Esophagus squamous epithelium (tissue), 5 donors: Measurements from ENCODE around the gene MCAM. TPM values are rescaled to one million over a fixed set of nuclear protein-coding genes. Genes with fewer than 3 reads are reported as not detected.
A peak's percentile ranks its signal among the peaks of the same experiment; 100 is the strongest.

Experiments
- DNase-seq: peaks from one replicate; lab custom pipeline; 2025; lab: John Stamatoyannopoulos, UW
- H3K27ac ChIP-seq, 4 donors: fragments of 200-600 bp; sonication (generic); one replicate each; pipeline ENCODE4 v1.5.1; 2016 to 2019; ENCODE audit warnings: mild to moderate bottlenecking in 1 of 4
- H3K27me3 ChIP-seq, 4 donors: fragments of 200-600 bp; sonication (generic); 1 replicate in 3 of 4; 2 replicates in 1 of 4; pipeline versions ENCODE4 v1.5.1 to v1.6.0; 2017 to 2021; ENCODE audit warnings: antibody characterized with exemption in 1 of 4
- H3K36me3 ChIP-seq, 3 donors: fragments of 200-600 bp; sonication (generic); one replicate each; pipeline ENCODE4 v1.5.1; 2016 to 2019
- H3K4me1 ChIP-seq, 3 donors: fragments of 200-600 bp; sonication (generic); one replicate each; pipeline ENCODE4 v1.5.1; 2017 to 2019
- H3K4me3 ChIP-seq, 4 donors: fragments of 200-600 bp; sonication (generic); 1 replicate in 3 of 4; 2 replicates in 1 of 4; pipeline ENCODE4 v1.5.1; 2016 to 2019; ENCODE audit warnings: mild to moderate bottlenecking in 2 of 4, moderate library complexity in 1 of 4
- H3K9me3 ChIP-seq, 3 donors: fragments of 200-600 bp; sonication (generic); one replicate each; pipeline ENCODE4 v1.5.1; 2016 to 2019
- CTCF ChIP-seq, 6 experiments: fragments of 450-650 bp in 4 of 6; fragments of 200-600 bp in 2 of 6; sonication (generic) in 2 of 6; IDR thresholded peaks; one replicate each; pipeline ENCODE4 v1.5.1; 2016 to 2019; ENCODE audit warnings: antibody characterized with exemption in 6 of 6, mild to moderate bottlenecking in 4 of 6, moderate library complexity in 4 of 6
- POLR2A ChIP-seq, 4 donors: fragments of 450-650 bp; IDR thresholded peaks; one replicate each; pipeline ENCODE4 v1.6.1; 2017; ENCODE audit warnings: antibody characterized with exemption in 4 of 4, mild to moderate bottlenecking in 4 of 4, moderate library complexity in 3 of 4
- WGBS, 2 donors: methylation state at CpG; one replicate each; pipeline ENCODE4 v1.1.5; 2018; 5-methylcytosine and 5-hydroxymethylcytosine counted together
- intact Hi-C: fragments of 100-400 bp; cut with DNase I; formaldehyde crosslinking; loops from one replicate; pipeline ENCODE4 v1.15.0; 2022
- total RNA-seq, 4 donors: library from RNA; depleted of rRNA; stranded (reverse); fragments of >200 nt; gene quantifications; one replicate each; pipeline ENCODE4 v1.1.0, GENCODE V29; 2016
- donor health status: DM: yes; HTN: yes; CAD: no.

MCAM gene
- total RNA-seq, 4 donors from 2014 or later: 20.8 to 169 (median 80.9) TPM

DNA sequence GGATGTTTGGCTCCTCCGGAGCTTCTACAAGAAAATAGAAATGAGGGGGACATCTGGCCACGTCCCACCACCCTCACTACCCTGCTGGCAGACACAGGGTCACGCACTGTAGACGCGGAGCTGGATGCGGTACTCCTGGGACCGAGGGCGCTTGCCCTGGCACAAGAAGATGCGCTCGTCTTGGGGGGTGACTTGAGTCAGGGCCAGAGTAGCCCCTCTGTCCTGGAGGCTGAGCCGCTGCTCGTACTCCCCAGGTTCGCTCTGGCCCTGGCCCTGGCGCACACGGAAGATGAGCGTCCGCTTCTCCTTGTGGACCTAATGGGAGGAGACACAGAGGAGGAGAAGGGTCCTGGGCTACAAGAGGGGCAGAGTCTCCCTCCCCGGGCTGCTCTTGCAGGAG, 2.2 kb downstream of the MCAM start:
- intact Hi-C loops: no loop called here
- H3K36me3 ChIP-seq: peaks cover 0 to 20% (median 4%) of the 10 kb centered on the region in 3 donors
- no peaks in the 10 kb centered on the region for H3K9me3 ChIP-seq
- no peak for DNase-seq
- TF ChIP-seq POLR2A (IDR thresholded peaks at IDR 0.05): no peak
- no peak for TF ChIP-seq CTCF (IDR thresholded peaks at IDR 0.05)
- WGBS, 2 donors: 79% methylated on average over 13 of the region's 18 CpGs; no CpG with 5 or more reads in 1 of the 2 donors
- peaks cover 49 to 83% (median 55%) of the 10 kb centered on the region in 3 donors for H3K4me1 ChIP-seq
- H3K27ac ChIP-seq: peak overlapping the region; percentile 81 to 94 (median 90)
- H3K27me3 ChIP-seq: peaks cover 0 to 47% (median 3%) of the 10 kb centered on the region in 4 donors
- H3K4me3 ChIP-seq: peak overlapping the region; percentile 48 to 82 (median 56)

DNA sequence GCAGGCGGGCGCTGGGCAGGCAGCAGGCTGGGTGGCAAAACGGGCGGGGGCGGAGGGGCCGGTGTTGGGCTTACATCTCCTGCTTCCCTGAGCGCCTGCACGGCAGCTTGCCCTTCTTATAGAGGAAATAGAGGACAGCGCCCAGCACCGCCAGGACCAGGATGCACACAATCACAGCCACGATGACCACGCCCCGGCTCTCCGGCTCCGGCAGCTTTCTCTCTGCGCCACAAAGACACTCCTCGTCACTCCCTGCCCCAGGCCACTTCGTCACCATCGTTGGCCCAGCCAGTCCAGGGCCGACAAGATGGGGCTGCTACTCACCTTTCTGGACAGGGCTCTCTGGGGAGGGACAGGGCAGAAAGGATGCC, 6.3 kb downstream of the MCAM start:
- H3K4me1 ChIP-seq: peaks cover 13 to 66% (median 31%) of the 10 kb centered on the region in 3 donors

DNA sequence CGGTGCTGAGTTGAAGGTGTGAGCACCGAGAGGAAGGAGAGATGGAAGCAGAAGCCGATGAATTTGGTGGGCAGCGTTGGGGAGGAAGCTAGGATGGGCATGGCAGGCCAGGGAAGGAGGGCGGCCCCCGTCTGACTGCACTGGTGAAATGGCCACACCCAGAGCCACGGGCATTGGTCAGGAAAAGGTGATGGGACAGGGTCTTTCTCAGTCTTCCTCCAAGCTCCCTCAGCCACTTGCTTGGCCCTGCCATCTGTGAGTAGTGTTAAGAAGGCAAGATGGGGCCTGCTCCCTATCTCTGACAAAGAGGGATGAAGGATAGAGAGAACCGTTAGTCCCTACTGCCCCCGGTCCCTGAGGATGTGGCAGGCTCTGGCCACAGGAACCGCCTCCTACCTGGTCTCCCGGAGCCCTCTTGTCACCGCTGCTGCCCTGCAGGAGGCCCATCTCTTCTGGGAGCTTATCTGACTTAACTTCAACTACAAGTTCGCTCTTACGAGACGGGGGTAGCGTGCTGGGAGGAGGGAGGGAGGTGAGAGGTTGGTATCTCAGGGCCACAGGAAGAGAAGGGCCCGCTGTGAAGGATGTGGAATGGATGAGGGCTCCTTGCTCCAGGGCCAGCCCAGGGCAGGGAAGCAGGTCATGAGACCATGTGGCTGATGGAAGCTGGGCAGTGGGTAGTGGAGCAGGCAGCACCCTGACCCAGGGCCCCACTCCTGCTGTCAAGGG, 6.8 kb downstream of the MCAM start:
- peaks cover 0 to 8% (median 0%) of the 10 kb centered on the region in 4 donors for H3K27me3 ChIP-seq
- DNase-seq: no peak
- WGBS, 2 donors: 77 to 80% methylated on average over 8 to 15 of the region's 17 CpGs
- H3K36me3 ChIP-seq: peaks cover 0 to 59% (median 4%) of the 10 kb centered on the region in 3 donors
- peaks cover 9 to 63% (median 25%) of the 10 kb centered on the region in 3 donors for H3K4me1 ChIP-seq
- no peak overlapping the region for H3K4me3 ChIP-seq
- no peaks in the 10 kb centered on the region for H3K9me3 ChIP-seq
- intact Hi-C loops: no loop called here
- H3K27ac ChIP-seq: peak overlapping the region in 3 of 4 donors; percentile 39 to 88 (median 62)
- no peak for TF ChIP-seq POLR2A (IDR thresholded peaks at IDR 0.05)
- TF ChIP-seq CTCF (IDR thresholded peaks at IDR 0.05): no peak

More for the DNA sequence above, 6.3 kb downstream of the MCAM start:
- H3K27me3 ChIP-seq: peaks cover 0 to 14% (median 0%) of the 10 kb centered on the region in 4 donors
- H3K27ac ChIP-seq: peak overlapping the region in 3 of 4 donors; percentile 62 to 91 (median 88)
- no peak for DNase-seq
- peaks cover 0 to 56% (median 4%) of the 10 kb centered on the region in 3 donors for H3K36me3 ChIP-seq
- H3K4me3 ChIP-seq: no peak overlapping the region
- WGBS, 2 donors: 20% methylated on average over 3 of the region's 20 CpGs; no CpG with 5 or more reads in 1 of the 2 donors
- TF ChIP-seq POLR2A (IDR thresholded peaks at IDR 0.05) (no peak), CTCF (IDR thresholded peaks at IDR 0.05) (no peak)
- H3K9me3 ChIP-seq: no peaks in the 10 kb centered on the region
- intact Hi-C loops: no loop called here

DNA sequence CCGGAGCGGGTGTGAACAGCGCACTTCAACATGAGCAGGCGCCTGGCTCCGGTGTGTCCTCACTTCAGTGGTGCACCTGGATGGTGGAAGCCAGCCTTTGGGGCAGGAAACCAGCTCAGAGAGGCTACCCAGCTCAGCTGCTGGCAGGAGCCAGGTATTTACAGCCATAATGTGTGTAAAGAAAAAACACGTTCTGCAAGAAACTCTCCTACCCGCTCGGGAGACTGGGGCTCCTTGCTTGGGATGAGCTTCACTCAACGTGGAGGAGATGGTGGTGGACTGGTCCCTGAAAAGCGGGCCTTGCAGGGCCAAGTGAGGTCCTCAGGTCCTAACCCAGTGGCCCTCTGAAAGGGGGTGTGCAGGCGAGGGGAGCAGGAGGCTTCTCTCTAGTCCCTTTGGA, 7.5 kb downstream of the MCAM start:
- Histone ChIP-seq H3K27me3 (peaks cover 0 to 1% (median 0%) of the 10 kb centered on the region in 4 donors), H3K36me3 (peaks cover 0 to 66% (median 4%) of the 10 kb centered on the region in 3 donors), H3K4me3 (no peak overlapping the region), H3K9me3 (no peaks in the 10 kb centered on the region), H3K27ac (peak overlapping the region in 3 of 4 donors; percentile 62 to 76 (median 70)), H3K4me1 (peaks cover 6 to 56% (median 22%) of the 10 kb centered on the region in 3 donors)
- no peak for DNase-seq
- WGBS, 2 donors: 76 to 100% methylated on average over 1 to 9 of the region's 11 CpGs
- TF ChIP-seq POLR2A (IDR thresholded peaks at IDR 0.05): no peak
- no peak for TF ChIP-seq CTCF (IDR thresholded peaks at IDR 0.05)
- intact Hi-C loops: no loop called here

- no peak for TF ChIP-seq POLR2A (IDR thresholded peaks at IDR 0.05)
- no peak for TF ChIP-seq CTCF (IDR thresholded peaks at IDR 0.05)
- Histone ChIP-seq H3K9me3 (no peaks in the 10 kb centered on the region), H3K27me3 (no peaks in the 10 kb centered on the region), H3K4me1 (peaks cover 6 to 52% (median 22%) of the 10 kb centered on the region in 3 donors), H3K4me3 (no peak overlapping the region), H3K36me3 (peaks cover 0 to 79% (median 6%) of the 10 kb centered on the region in 3 donors), H3K27ac (peak overlapping the region; percentile 27 to 76 (median 58))
- DNase-seq: no peak
- intact Hi-C loops: no loop called here
- 81 to 82% methylated on average over 5 of the region's 5 CpGs for WGBS, 2 donors
Measured at GRCh38 chr11:119307974-119308373, 9.0 kb downstream of the MCAM start.
